Liver (tissue), 9 donors: ENCODE results near the gene SRSF4. TPM values are rescaled to one million over a fixed set of nuclear protein-coding genes. Genes with fewer than 3 reads are reported as not detected.

Experiments
- DNase-seq: peaks from one replicate; pipeline ENCODE4 v3.0.0-alpha.2; 2017; ENCODE audit warnings: low spot score
- H3K27ac ChIP-seq, 2 donors: one replicate each; pipeline ENCODE4 v1.7.0; 2013; ENCODE audit warnings: inconsistent platforms in 2 of 2, low read length in 2 of 2, control low read depth in 1 of 2, low read depth in 1 of 2, mild to moderate bottlenecking in 1 of 2
- H3K27me3 ChIP-seq, 4 donors: one replicate each; pipeline versions ENCODE4 v1.6.1 to v1.7.0; 2013; ENCODE audit warnings: low read length in 3 of 4, inconsistent platforms in 1 of 4, mild to moderate bottlenecking in 1 of 4, moderate library complexity in 1 of 4; ENCODE audit not compliant: control insufficient read depth in 4 of 4, insufficient read depth in 4 of 4
- H3K36me3 ChIP-seq, 4 donors: one replicate each; pipeline versions ENCODE4 v1.6.1 to v1.7.0; 2013; ENCODE audit warnings: low read length in 3 of 4, mild to moderate bottlenecking in 3 of 4, low read depth in 1 of 4, moderate library complexity in 1 of 4; ENCODE audit not compliant: control insufficient read depth in 4 of 4, insufficient read depth in 3 of 4
- H3K4me1 ChIP-seq, 4 donors: one replicate each; pipeline versions ENCODE4 v1.6.1 to v1.7.0; 2013; ENCODE audit warnings: low read length in 3 of 4, mild to moderate bottlenecking in 3 of 4, moderate library complexity in 1 of 4; ENCODE audit not compliant: control insufficient read depth in 4 of 4, insufficient read depth in 4 of 4
- H3K4me3 ChIP-seq, 3 donors: one replicate each; pipeline versions ENCODE4 v1.6.1 to v1.7.0; 2013; ENCODE audit warnings: low read length in 3 of 3, control low read depth in 1 of 3, low read depth in 1 of 3, mild to moderate bottlenecking in 1 of 3
- H3K9ac ChIP-seq, 2 donors: one replicate each; pipeline ENCODE4 v1.7.0; 2013; ENCODE audit warnings: low read length in 2 of 2, mild to moderate bottlenecking in 2 of 2, moderate library complexity in 2 of 2, control low read depth in 1 of 2, low read depth in 1 of 2
- H3K9me3 ChIP-seq, 4 donors: one replicate each; pipeline versions ENCODE4 v1.6.1 to v1.7.0; 2013; ENCODE audit warnings: low read length in 3 of 4; ENCODE audit not compliant: control insufficient read depth in 4 of 4
- ATF3 ChIP-seq: IDR thresholded peaks from 2 replicates; pipeline ENCODE4 v1.6.1; 2016; ENCODE audit warnings: antibody characterized with exemption
- CTCF ChIP-seq: fragments of 150-350 bp; IDR thresholded peaks from 2 replicates; pipeline ENCODE4 v1.5.1; 2017; ENCODE audit warnings: improper control_type of control experiment, low read depth, low read length; ENCODE audit not compliant: missing input control
- EGR1 ChIP-seq, 2 donors: IDR thresholded peaks; 2 replicates each; pipeline ENCODE4 v1.6.1; 2016 to 2018; ENCODE audit warnings: antibody characterized with exemption in 2 of 2, low read depth in 2 of 2
- FOXA1 ChIP-seq: IDR thresholded peaks from 2 replicates; pipeline ENCODE4 v1.6.1; 2016; ENCODE audit warnings: antibody characterized with exemption
- GABPA ChIP-seq, 2 donors: IDR thresholded peaks in 1 of 2; conservative IDR thresholded peaks in 1 of 2; 2 replicates each; pipeline ENCODE4 v1.6.1; 2016; ENCODE audit warnings: antibody characterized with exemption in 2 of 2, mild to moderate bottlenecking in 1 of 2, moderate library complexity in 1 of 2
- HNF4A ChIP-seq, 2 donors: conservative IDR thresholded peaks; 2 replicates each; pipeline ENCODE4 v1.6.1; 2016; ENCODE audit warnings: antibody characterized with exemption in 2 of 2, mild to moderate bottlenecking in 2 of 2
- HNF4G ChIP-seq: IDR thresholded peaks from 2 replicates; pipeline ENCODE4 v1.6.1; 2016; ENCODE audit warnings: antibody characterized with exemption
- JUND ChIP-seq, 2 donors: IDR thresholded peaks; 2 replicates each; pipeline ENCODE4 v1.6.1; 2016; ENCODE audit warnings: antibody characterized with exemption in 2 of 2
- NR2F2 ChIP-seq: IDR thresholded peaks from 2 replicates; pipeline ENCODE4 v1.6.1; 2016; ENCODE audit warnings: antibody characterized with exemption
- RAD21 ChIP-seq, 2 donors: IDR thresholded peaks; 2 replicates each; pipeline ENCODE4 v1.6.1; 2016; ENCODE audit warnings: antibody characterized with exemption in 2 of 2, mild to moderate bottlenecking in 2 of 2
- REST ChIP-seq: IDR thresholded peaks from 2 replicates; pipeline ENCODE4 v1.6.1; 2016; ENCODE audit warnings: antibody characterized with exemption, mild to moderate bottlenecking
- RXRA ChIP-seq, 2 donors: IDR thresholded peaks; 2 replicates each; pipeline ENCODE4 v1.6.1; 2017 to 2018; ENCODE audit warnings: antibody characterized with exemption in 2 of 2, mild to moderate bottlenecking in 1 of 2
- TAF1 ChIP-seq: conservative IDR thresholded peaks from 2 replicates; pipeline ENCODE4 v1.6.1; 2016; ENCODE audit warnings: antibody characterized with exemption, mild to moderate bottlenecking
- YY1 ChIP-seq: IDR thresholded peaks from 2 replicates; pipeline ENCODE4 v1.6.1; 2016; ENCODE audit warnings: antibody characterized with exemption, mild to moderate bottlenecking
- ZBTB33 ChIP-seq: IDR thresholded peaks from 2 replicates; pipeline ENCODE4 v1.6.1; 2016; ENCODE audit warnings: antibody characterized with exemption
- WGBS: extraction: QIAGEN DNeasy Blood & Tissue Kit; methylation state at CpG from one replicate; pipeline ENCODE4 v1.1.7; 2013; 5-methylcytosine and 5-hydroxymethylcytosine counted together
- polyA plus RNA-seq, 2 donors: library from polyadenylated mRNA; stranded (reverse) in 1 of 2; unstranded in 1 of 2; fragments of 200-250 nt in 1 of 2; fragments of >200 nt in 1 of 2; fragmentation: Nextera tagmentation in 1 of 2; extraction: Ambion mirVana in 1 of 2; gene quantifications; one replicate each; pipeline versions ENCODE4 v1.2.1 to v1.2.3, GENCODE V29; 2013 to 2015
- total RNA-seq, 2 donors: library from RNA; depleted of rRNA; stranded (reverse); fragments of >200 nt; gene quantifications; one replicate each; pipeline ENCODE4 v1.2.3, GENCODE V29; 2014
- donor health status: healthy.
- donor health status: healthy.
- donor health status: healthy.
- donor health status: healthy.
- donor health status: healthy.

SRSF4 gene
- total and polyA plus RNA-seq, 4 donors: 24.0 to 45.8 (median 30.2) TPM

GRCh38 chr1:29121936-29122681, 59.6 kb downstream of the SRSF4 start:
- Histone ChIP-seq H3K9ac (no peak overlapping the region), H3K9me3 (no peaks in the 10 kb centered on the region), H3K36me3 (peaks cover 1 to 5% (median 3%) of the 10 kb centered on the region in 4 donors), H3K4me1 (peaks cover 14 to 28% (median 22%) of the 10 kb centered on the region in 4 donors), H3K27ac (peak overlapping the region; percentile 45 to 66), H3K27me3 (no peaks in the 10 kb centered on the region), H3K4me3 (peak overlapping the region in 2 of 3 donors; percentile 13 to 68)
- DNase-seq: no peak
- TF ChIP-seq RXRA (IDR thresholded peaks at IDR 0.05) (no peak), ATF3 (no peak), NR2F2 (no peak), CTCF (no peak), YY1 (no peak), FOXA1 (no peak), HNF4G (no peak), ZBTB33 (no peak), TAF1 (no peak), EGR1 (IDR thresholded peaks at IDR 0.05; ENCODE audit: low read depth in 2 of 2) (no peak), HNF4A (conservative IDR thresholded peaks at IDR 0.05) (no peak), REST (no peak)
- 4% methylated on average over 81 of the region's 81 CpGs for WGBS

- TF ChIP-seq HNF4A (conservative IDR thresholded peaks at IDR 0.05) (no peak), TAF1 (no peak), RAD21 (IDR thresholded peaks at IDR 0.05) (no peak), JUND (IDR thresholded peaks at IDR 0.05) (no peak), ATF3 (no peak), GABPA (IDR thresholded peaks at IDR 0.05 in 1 of 2, conservative IDR thresholded peaks at IDR 0.05 in 1 of 2) (no peak)
- H3K4me1 ChIP-seq: peaks cover 16 to 30% (median 23%) of the 10 kb centered on the region in 4 donors
- DNase-seq: no peak
- H3K27ac ChIP-seq: no peak overlapping the region
- peaks cover 2 to 5% (median 3%) of the 10 kb centered on the region in 4 donors for H3K36me3 ChIP-seq
- no peak overlapping the region for H3K9ac ChIP-seq
- H3K9me3 ChIP-seq: no peaks in the 10 kb centered on the region
- no peaks in the 10 kb centered on the region for H3K27me3 ChIP-seq
- WGBS: 22% methylated on average over 59 of the region's 59 CpGs
- peak overlapping the region in 1 of 3 donors; percentile 68 for H3K4me3 ChIP-seq
Measured at GRCh38 chr1:29121516-29121935, 60.2 kb downstream of the SRSF4 start.
